HG03439 (cell line): ENCODE measurements around the gene MS4A6A.
"Not testable (repeated sequence)": the region's sequence is repeated elsewhere in the genome, so short reads cannot be mapped to it uniquely, and the experiment has no call there.

Experiments
- ATAC-seq: cut with Tn5 transposase; IDR thresholded peaks from one replicate; pipeline ENCODE4 v1.9.1; 2021; ENCODE audit warnings: mild to moderate bottlenecking, moderate library complexity; ENCODE audit not compliant: unreplicated experiment

The MS4A6A gene, protein sequence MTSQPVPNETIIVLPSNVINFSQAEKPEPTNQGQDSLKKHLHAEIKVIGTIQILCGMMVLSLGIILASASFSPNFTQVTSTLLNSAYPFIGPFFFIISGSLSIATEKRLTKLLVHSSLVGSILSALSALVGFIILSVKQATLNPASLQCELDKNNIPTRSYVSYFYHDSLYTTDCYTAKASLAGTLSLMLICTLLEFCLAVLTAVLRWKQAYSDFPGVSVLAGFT

GRCh38 chr11:60182541-60183330 is at the start of gene MS4A6A:
MS4A6A (minus strand) TSS chr11:60183083; CDS start chr11:60181727, 1,356 bp downstream.
- no peak for ATAC-seq

DNA sequence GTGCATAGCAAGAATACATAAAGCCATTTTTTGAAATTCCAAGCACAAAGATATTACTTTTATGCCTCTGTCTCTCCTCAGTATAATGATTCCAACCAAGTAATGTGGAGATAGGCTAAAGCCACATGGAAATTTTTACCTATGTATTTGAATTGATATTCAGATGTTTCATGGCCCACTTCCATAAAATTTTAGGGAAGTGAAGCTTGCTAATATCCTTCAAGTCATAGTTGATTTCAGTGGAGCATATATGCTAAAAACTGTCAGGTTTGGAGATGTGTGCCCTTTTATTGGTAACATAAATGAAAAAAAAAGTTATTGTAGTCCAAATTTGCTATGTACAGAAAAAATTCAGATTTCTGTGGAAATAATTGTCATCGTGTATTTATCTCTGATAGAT is 47.8 kb upstream of the MS4A6A start:
- no peak for ATAC-seq

DNA sequence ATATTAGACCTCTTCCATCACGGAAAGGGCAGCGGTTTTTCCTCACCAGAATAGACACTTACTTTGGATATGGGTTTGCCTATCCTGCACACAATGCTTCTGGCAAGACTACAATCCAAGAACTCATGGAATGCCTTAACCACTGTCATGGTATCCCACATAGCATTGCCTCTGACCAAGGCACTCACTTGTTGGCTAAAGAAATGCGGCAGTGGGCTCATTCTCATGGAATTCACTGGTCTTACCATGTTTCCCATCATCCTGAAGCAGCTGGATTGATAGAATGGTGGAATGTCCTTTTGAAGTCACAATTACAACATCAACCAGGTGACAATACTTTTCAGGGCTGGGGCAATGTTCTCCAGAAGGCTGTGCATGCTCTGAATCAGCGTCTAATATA is 39.3 kb upstream of the MS4A6A start:
- ATAC-seq: no peak

GRCh38 chr11:60221692-60222091 is 38.8 kb upstream of the MS4A6A start:
- no peak for ATAC-seq

GRCh38 chr11:60221181-60221580 is 38.3 kb upstream of the MS4A6A start:
- ATAC-seq: no peak

DNA sequence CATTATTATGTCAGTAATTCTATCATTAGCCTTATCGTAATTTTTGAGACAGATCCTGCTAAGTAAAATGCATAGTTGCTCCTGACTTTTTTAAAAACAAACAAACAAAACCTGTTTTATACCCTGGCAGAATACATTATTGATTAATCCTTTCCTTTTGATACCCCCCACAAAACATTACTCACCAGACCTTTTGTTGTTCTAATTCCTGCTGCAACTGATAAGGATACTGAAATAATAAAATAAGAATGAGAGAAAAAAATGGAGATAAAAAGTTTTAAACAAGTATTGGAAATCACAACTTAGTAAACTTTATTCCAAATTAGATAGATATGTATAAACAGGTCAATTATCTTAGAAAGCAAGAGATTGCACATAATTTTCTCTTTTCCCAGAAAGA is 31.5 kb upstream of the MS4A6A start:
- no peak for ATAC-seq

DNA sequence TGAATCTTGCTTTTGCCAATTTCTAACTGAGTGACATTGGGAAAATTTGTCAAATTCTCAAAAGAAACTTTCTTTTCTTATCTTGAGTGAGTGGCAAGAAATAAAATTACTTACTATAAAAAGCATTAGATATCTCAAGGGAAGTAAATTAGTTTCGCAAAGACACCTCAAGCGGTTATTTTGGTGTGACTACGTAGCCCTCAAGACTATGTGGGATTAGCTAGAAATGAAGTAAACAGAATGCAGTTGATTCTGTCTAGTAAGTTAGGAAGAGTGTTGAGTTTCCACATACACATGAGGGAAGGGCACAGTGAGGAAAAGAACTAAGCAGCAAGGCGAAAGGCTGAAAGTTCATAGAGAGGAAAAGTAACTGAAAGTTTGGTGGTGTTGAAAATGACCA is 28.3 kb upstream of the MS4A6A start:
- no peak for ATAC-seq

DNA sequence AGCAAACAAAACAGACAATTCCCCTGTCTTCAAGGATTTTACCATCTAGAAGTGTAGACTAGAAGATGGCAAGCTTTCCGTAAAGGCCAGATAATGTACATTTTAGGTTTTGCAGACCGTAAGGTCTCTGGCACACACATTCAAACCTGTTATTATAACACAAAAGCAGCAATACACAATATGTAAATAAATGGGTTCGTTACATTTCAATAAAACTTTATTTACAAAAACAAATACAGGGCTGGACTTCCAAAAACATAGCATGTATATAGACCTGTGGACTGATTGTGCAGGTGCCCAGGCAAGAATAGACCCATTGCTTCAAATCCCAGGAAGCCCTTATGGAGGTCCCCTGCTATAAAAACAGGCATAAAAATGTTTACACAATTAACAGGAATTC is 27.1 kb upstream of the MS4A6A start:
- no peak for ATAC-seq

- ATAC-seq: no peak
Observed at GRCh38 chr11:60208951-60209350, 26.1 kb upstream of the MS4A6A start.

- ATAC-seq: no peak
Observed at GRCh38 chr11:60208146-60208895, 25.4 kb upstream of the MS4A6A start.

DNA sequence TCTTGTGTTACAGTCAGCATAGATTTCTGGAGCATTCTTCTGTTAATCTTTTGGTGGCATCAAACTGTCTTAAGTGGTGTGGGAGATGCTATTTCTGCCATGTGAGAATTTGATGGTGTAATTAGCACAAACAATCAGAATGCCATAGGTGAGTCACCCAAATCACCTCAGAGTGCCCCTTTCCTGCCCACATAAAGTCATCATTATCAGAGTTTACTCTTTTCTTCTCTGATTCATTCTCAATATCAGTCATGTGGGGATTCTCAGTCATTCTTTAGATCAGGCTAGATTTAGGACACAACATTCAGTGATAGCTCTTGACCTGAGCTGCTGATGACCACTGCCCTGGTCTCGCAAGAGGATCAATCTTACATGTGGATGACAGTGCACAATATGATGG is 23.7 kb upstream of the MS4A6A start:
- no peak for ATAC-seq

DNA sequence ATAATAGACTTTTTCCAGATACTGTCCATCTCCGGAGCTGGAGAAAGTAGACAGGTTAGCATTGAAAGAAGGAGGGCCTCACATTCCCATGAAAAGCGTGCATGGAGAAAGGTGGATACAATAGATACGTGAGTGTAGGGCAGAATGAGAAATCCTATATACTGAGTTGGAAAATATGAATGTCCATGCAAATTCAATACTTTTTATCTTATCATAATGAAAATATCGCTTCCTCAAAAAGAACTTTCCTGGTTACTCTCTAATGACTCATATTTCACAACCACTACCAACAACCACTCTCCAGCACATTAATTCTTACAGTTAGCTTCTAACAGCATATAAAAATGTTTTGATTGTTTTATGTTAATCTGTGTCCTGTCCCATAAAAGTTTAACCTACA is 22.0 kb upstream of the MS4A6A start:
- no peak for ATAC-seq

DNA sequence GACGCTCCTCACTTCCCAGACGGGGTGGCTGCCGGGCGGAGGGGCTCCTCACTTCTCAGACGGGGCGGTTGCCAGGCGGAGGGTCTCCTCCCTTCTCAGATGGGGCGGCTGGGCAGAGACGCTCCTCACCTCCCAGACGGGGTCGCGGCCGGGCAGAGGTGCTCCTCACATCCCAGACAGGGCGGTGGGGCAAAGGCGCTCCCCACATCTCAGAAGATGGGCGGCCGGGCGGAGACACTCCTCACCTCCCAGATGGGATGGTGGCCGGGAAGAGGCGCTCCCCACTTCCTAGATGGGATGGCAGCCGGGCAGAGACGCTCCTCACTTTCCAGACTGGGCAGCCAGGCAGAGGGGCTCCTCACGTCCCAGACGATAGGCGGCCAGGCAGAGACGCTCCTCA is 18.5 kb upstream of the MS4A6A start:
- ATAC-seq: not testable (repeated sequence)

DNA sequence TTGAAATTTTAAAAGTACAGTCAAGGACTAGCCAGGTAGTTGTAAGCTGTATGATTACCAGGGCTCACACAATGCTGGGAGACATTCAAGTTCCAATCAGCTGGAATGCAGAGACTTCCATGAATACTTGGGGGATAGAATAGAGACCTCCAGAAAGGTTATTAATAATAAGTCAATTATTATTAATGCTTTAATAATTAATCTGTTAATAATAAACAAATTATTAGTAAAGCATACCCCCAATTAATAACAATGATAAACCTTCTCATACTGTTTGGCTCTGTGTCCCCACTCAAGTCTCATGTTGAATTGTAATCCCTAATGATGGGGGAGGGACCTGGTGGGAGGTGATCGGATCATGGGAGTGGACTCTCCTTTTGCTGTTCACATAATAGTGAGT is 14.6 kb upstream of the MS4A6A start:
- no peak for ATAC-seq

GRCh38 chr11:60195923-60196368 is 13.1 kb upstream of the MS4A6A start:
- ATAC-seq: no peak

GRCh38 chr11:60194511-60194910 is 11.6 kb upstream of the MS4A6A start:
- ATAC-seq: no peak

DNA sequence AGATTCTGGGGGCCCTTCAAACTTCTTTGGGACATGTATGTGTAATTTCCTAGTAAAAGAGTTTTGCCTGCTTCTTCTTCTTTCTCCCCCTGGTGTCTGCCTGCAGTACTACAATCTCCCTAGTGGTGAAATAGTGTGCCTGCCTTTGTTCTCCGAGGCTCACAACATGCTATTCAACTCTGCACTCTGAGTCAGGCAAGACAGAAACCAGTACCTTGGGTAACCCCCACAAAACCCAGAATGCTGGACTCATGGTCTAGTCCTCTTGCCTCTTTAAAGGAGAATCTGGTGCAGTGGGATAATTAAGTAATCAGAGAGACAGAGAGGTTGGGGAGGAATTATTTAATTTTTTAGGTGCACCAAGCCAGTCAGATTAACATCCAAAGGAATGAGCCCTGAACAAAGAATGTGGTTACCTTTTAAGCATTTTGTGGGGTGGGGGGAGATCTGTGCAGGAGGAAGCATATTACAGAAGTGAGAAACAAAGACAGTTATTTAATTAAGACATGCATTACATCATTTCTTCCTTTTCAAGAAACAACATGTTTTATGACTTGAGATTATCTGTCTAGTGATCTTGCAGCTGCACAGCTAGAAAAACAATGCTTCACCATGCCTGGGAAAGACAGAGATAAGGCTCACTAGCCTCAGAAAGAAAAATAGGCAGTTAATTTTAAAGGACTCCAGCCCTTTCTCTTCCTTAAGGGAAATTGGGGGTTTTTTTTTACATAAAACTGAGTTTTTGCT is 11.0 kb upstream of the MS4A6A start:
- peak; percentile 85 for ATAC-seq

DNA sequence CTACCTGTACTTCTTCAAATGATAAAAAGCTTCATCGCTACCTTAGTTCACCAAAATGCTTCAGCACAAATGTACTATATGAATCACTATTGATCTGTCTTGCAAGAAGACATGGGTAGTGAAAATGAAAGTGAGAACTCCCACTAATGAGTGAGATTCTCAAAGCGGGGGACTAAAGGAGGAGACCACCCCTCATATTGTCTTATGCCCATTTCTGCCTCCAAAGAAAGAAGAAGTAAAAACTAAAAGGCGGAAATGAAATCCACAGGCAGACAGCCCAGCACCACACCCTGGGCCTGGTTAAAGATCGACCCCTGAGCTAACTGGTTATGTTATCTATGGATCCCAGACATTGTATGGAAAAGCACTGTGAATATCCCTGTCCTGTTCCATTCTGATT is 9.7 kb upstream of the MS4A6A start:
- ATAC-seq: not testable (repeated sequence)

GRCh38 chr11:60188481-60188880 is 5.6 kb upstream of the MS4A6A start:
- not testable (repeated sequence) for ATAC-seq

- not testable (repeated sequence) for ATAC-seq
Observed at GRCh38 chr11:60186128-60186527, 3.2 kb upstream of the MS4A6A start.

DNA sequence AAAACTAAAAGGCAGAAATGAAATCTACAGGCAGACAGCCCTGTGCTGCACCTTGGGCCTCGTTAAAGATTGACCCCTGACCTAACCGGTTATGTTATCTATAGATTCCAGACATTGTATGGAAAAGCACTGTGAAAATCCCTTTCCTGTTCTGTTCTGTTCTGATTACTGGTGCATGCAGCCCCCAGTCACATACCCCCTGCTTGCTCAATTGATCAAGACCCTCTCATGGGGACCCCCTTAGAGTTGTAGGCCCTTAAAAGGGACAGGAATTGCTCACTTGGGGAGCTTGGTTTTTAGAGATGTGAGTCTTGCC is 2.6 kb upstream of the MS4A6A start:
- not testable (repeated sequence) for ATAC-seq
